Breast epithelium (tissue), 4 donors: ENCODE results near the gene DBN1. TPM values are rescaled to one million over a fixed set of nuclear protein-coding genes. Genes with fewer than 3 reads are reported as not detected.

Experiments
- DNase-seq, 2 donors: peaks; one replicate each; pipeline ENCODE4 v3.0.0-alpha.2; 2019; ENCODE audit warnings: low spot score in 2 of 2
- H3K27ac ChIP-seq, 2 donors: fragments of 200-600 bp; sonication (generic) in 1 of 2; one replicate each; pipeline ENCODE4 v1.5.1; 2016 to 2019; ENCODE audit warnings: mild to moderate bottlenecking in 1 of 2
- H3K27me3 ChIP-seq, 2 donors: fragments of 200-600 bp; sonication (generic) in 1 of 2; one replicate each; pipeline versions ENCODE4 v1.5.1 to v1.6.0; 2017 to 2019; ENCODE audit warnings: control low read depth in 1 of 2, mild to moderate bottlenecking in 1 of 2
- H3K36me3 ChIP-seq: fragments of 200-600 bp; one replicate; pipeline ENCODE4 v1.5.1; 2019
- H3K4me1 ChIP-seq, 2 donors: fragments of 200-600 bp; sonication (generic); one replicate each; pipeline ENCODE4 v1.5.1; 2016 to 2019; ENCODE audit warnings: control low read depth in 1 of 2
- H3K4me3 ChIP-seq, 3 donors: fragments of 200-600 bp; sonication (generic); 1 replicate in 2 of 3; 2 replicates in 1 of 3; pipeline ENCODE4 v1.5.1; 2016 to 2019; ENCODE audit warnings: mild to moderate bottlenecking in 3 of 3, moderate library complexity in 2 of 3
- H3K9me3 ChIP-seq, 2 donors: fragments of 200-600 bp; sonication (generic) in 1 of 2; one replicate each; pipeline ENCODE4 v1.5.1; 2016 to 2019; ENCODE audit warnings: control low read depth in 1 of 2
- POLR2A ChIP-seq: fragments of 450-650 bp; IDR thresholded peaks from one replicate; pipeline ENCODE4 v1.6.1; 2016; ENCODE audit warnings: antibody characterized with exemption, mild to moderate bottlenecking, moderate library complexity
- POLR2AphosphoS5 ChIP-seq, 3 donors: sonication (generic); formaldehyde crosslinking; IDR thresholded peaks; one replicate each; pipeline ENCODE4 v1.6.1; 2017; ENCODE audit warnings: antibody characterized with exemption in 3 of 3
- intact Hi-C: fragments of 100-400 bp; cut with DNase I; formaldehyde crosslinking; loops from one replicate; pipeline ENCODE4 v1.15.1; 2023; ENCODE audit warnings: low total_unique reads
- total RNA-seq, 3 donors: library from RNA; depleted of rRNA; stranded (reverse); fragments of >200 nt; gene quantifications; one replicate each; pipeline ENCODE4 v1.1.0, GENCODE V29; 2016
- TF ChIP-seq, protein P1 (sequence below), 3 donors: fragments of 450-650 bp; IDR thresholded peaks; one replicate each; pipeline ENCODE4 v1.5.1; 2016 to 2017; ENCODE audit warnings: antibody characterized with exemption in 3 of 3, mild to moderate bottlenecking in 3 of 3, moderate library complexity in 3 of 3

The DBN1 gene
- total RNA-seq, 3 donors from 2014 or later = 30.7 to 94.6 (median 61.3) TPM

- H3K36me3 ChIP-seq = peaks cover 14% of the 10 kb centered on the region
- TF ChIP-seq, protein P1, sequence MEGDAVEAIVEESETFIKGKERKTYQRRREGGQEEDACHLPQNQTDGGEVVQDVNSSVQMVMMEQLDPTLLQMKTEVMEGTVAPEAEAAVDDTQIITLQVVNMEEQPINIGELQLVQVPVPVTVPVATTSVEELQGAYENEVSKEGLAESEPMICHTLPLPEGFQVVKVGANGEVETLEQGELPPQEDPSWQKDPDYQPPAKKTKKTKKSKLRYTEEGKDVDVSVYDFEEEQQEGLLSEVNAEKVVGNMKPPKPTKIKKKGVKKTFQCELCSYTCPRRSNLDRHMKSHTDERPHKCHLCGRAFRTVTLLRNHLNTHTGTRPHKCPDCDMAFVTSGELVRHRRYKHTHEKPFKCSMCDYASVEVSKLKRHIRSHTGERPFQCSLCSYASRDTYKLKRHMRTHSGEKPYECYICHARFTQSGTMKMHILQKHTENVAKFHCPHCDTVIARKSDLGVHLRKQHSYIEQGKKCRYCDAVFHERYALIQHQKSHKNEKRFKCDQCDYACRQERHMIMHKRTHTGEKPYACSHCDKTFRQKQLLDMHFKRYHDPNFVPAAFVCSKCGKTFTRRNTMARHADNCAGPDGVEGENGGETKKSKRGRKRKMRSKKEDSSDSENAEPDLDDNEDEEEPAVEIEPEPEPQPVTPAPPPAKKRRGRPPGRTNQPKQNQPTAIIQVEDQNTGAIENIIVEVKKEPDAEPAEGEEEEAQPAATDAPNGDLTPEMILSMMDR (IDR thresholded peaks at IDR 0.05) = no peak
- peak; percentile 91 to 96 (median 93) for TF ChIP-seq POLR2AphosphoS5 (IDR thresholded peaks at IDR 0.05)
- no peak for TF ChIP-seq POLR2A
- peak within 1 kb of the TSS; percentile 89 to 97 (median 94) for H3K4me3 ChIP-seq
- H3K9me3 ChIP-seq = no peaks in the 10 kb centered on the region
- peak within 1 kb of the TSS; percentile 84 to 92 for H3K27ac ChIP-seq
- intact Hi-C loops = no loop called here
- no peaks in the 10 kb centered on the region for H3K27me3 ChIP-seq
- H3K4me1 ChIP-seq = peaks cover 8% of the 10 kb centered on the region in 2 donors
- DNase-seq = peak; percentile 97 to 98
Observed at GRCh38 chr5:177516601-177517568, 43.5 kb upstream of the DBN1 start, which contains the start of gene DDX41. Gene DDX41 (minus strand): TSS chr5:177516961. CDS start chr5:177516945, 16 bp downstream.

DNA sequence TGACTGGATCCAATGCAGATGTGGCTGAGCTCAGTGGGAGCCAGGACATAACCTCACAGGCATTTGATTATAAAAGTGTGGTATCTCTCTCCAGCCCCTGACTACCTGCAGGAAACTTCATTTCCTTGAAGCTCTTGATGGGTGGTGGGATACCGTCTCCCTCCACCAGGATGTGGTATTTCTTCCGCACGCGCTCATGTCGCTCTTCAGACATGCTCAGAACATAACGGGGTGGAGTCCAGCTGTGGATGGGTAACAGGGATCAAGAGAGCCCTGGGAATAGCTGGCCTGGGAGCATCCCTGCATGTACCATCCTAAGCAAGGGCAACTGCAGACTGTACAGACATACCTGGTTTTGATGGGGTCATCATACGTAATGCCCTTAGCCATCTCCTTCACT is 42.1 kb upstream of the DBN1 start:
- Histone ChIP-seq H3K36me3 (peaks cover 20% of the 10 kb centered on the region), H3K27ac (no peak overlapping the region), H3K4me1 (peaks cover 8% of the 10 kb centered on the region in 2 donors), H3K9me3 (no peaks in the 10 kb centered on the region), H3K4me3 (peak overlapping the region in 2 of 3 donors; percentile 94 to 97), H3K27me3 (no peaks in the 10 kb centered on the region)
- TF ChIP-seq POLR2A (no peak), POLR2AphosphoS5 (IDR thresholded peaks at IDR 0.05) (no peak)
- TF ChIP-seq, protein P1 (IDR thresholded peaks at IDR 0.05) = no peak
- intact Hi-C loops = no loop called here
- no peak for DNase-seq

DNA sequence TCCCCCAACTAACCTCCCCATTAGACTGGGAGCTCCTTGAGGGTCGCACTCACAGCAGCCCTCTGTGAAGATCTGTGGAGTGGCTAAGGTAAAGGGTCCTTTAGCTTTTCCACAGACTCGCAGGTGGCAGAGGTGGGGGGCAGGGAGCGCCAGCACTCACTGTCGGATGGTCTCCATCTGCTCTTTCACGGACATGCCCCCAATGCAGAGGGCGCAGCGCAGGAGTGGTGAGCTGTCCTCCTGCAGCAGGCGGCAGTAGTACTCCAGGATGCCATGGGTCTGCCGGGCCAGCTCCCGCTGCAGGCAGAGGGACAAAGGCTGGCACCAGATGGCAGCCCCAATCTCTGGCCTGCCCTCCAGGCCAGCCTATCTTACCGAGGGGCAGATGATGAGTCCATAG is 41.1 kb upstream of the DBN1 start:
- TF ChIP-seq POLR2A = no peak
- TF ChIP-seq POLR2AphosphoS5 (IDR thresholded peaks at IDR 0.05) = no peak
- TF ChIP-seq, protein P1 (IDR thresholded peaks at IDR 0.05) = no peak
- H3K4me3 ChIP-seq = no peak overlapping the region
- no peak overlapping the region for H3K27ac ChIP-seq
- no peaks in the 10 kb centered on the region for H3K27me3 ChIP-seq
- peaks cover 20% of the 10 kb centered on the region for H3K36me3 ChIP-seq
- peaks cover 8% of the 10 kb centered on the region in 2 donors for H3K4me1 ChIP-seq
- H3K9me3 ChIP-seq = no peaks in the 10 kb centered on the region
- intact Hi-C loops = no loop called here
- DNase-seq = no peak

DNA sequence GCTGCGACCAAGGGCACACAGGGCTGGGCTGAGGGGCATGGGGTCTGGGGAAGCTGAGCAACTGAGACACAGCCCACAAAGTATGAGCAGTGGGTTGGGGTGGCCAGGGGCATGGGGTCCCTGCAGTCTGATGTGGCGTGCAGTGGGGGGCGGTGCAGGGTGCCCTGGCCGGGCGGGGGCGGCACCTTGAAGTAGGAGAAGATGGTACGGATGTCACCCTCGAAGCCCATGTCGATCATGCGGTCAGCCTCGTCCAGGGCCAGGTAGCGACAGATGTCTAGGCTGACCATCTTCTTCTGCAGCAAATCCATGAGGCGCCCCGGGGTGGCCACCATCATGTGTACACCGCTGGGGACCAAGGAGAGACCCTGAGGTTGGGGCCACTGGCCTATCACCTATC is 40.1 kb upstream of the DBN1 start:
- no peak overlapping the region for H3K4me3 ChIP-seq
- no peak overlapping the region for H3K27ac ChIP-seq
- no peak for DNase-seq
- peaks cover 8% of the 10 kb centered on the region in 2 donors for H3K4me1 ChIP-seq
- no peaks in the 10 kb centered on the region for H3K9me3 ChIP-seq
- intact Hi-C loops = no loop called here
- peaks cover 20% of the 10 kb centered on the region for H3K36me3 ChIP-seq
- TF ChIP-seq POLR2A (no peak), POLR2AphosphoS5 (IDR thresholded peaks at IDR 0.05) (no peak)
- TF ChIP-seq, protein P1 (IDR thresholded peaks at IDR 0.05) = no peak
- H3K27me3 ChIP-seq = no peaks in the 10 kb centered on the region
